Measurements from ENCODE around the gene ALDH1A3. TPM values are rescaled to one million over a fixed set of nuclear protein-coding genes. Genes with fewer than 3 reads are reported as not detected.

Gene ALDH1A3
- total RNA-seq, 1 experiment from 2014 or later = 248 TPM

DNA sequence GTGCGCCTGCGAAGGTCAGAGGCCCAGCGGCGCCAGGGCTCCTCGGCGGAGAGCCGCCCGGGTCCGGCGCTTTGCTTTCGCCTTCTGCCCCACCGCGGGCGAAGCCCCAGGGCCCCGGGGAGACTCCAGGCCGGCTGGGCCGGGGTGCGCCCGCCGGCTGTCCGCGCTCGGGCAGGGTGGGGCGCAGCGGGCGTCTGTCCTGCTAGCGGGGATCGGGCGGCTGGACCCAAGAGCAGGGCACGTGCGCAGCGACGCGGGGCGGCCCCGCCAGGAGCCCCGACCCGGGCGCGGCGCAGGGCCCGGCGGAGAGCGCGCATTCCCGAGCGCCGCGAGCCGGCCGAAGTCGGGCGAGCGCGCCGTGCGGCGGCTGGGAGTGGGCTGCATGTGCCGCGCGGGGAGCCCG lies 569 bp upstream of the ALDH1A3 start:
- Histone ChIP-seq H3K9me3 (ENCODE audit: control insufficient read depth in 1 of 2, insufficient read depth in 1 of 2, low read depth in 1 of 2, low read length in 2 of 2) (no peaks in the 10 kb centered on the region), H3K4me2 (ENCODE audit: low read length) (peak overlapping the region; percentile 89), H4K20me1 (ENCODE audit: insufficient read depth) (peaks cover 22% of the 10 kb centered on the region; the same call in 1 of the 2 replicates), H3K9ac (ENCODE audit: low read length) (peak overlapping the region; percentile 90), H3K27me3 (ENCODE audit: insufficient read depth, low read length) (no peaks in the 10 kb centered on the region), H3K4me1 (ENCODE audit: control insufficient read depth in 1 of 2, insufficient read depth in 2 of 2, low read length in 2 of 2) (peaks cover 28 to 57% of the 10 kb centered on the region in 2 experiments), H3K4me3 (replicated peaks in 1 of 2; ENCODE audit: low read depth in 1 of 2, low read length in 2 of 2) (peak overlapping the region; percentile 38 to 89), H3K9me2 (ENCODE audit: insufficient read depth) (no peaks in the 10 kb centered on the region), H2AFZ (ENCODE audit: low read depth, low read length, poor library complexity, severe bottlenecking) (no peak overlapping the region), H3K79me2 (ENCODE audit: insufficient read depth, low read length) (peaks cover 55% of the 10 kb centered on the region), H3K36me3 (ENCODE audit: control insufficient read depth in 1 of 2, insufficient read depth in 2 of 2, low read length in 2 of 2) (peaks cover 2 to 29% of the 10 kb centered on the region in 2 experiments; a peak in 1 of 4 replicates), H3K27ac (ENCODE audit: low read depth, low read length) (peak overlapping the region; percentile 78)
- CTCF ChIA-PET = interaction anchor here (1.7 kb wide), 1 partner anchor 128 kb away, joined by 5 read pairs; no protein-coding TSS in a partner anchor
- RAD21 ChIA-PET (ENCODE audit: low non-redundant PET in 1 of 2, low total read pairs in 2 of 2, uncharacterized antibody in 2 of 2, unreplicated experiment in 2 of 2) = no interaction called here
- intact Hi-C loops (cut with micrococcal nuclease) = loop anchor here (2.0 kb wide), 1 partner anchor 130 kb away; no protein-coding TSS in a partner anchor
- POLR2A ChIA-PET = interaction anchor here (0.7 to 1.6 kb wide), 3 partner anchors 145 to 277 kb away, joined by 3 to 4 read pairs (median 3); partner anchors contain the start of genes ASB7 and LINS1
- DNase-seq (ENCODE audit: low read depth, low spot score) (no peak), ATAC-seq (peak; percentile 31)
- TF ChIP-seq SIN3A (IDR thresholded peaks at IDR 0.05; ENCODE audit: low read depth) = no peak
- TF ChIP-seq POLR2A (IDR thresholded peaks at IDR 0.05; ENCODE audit: borderline replicate concordance, extremely low read depth, insufficient read depth, insufficient read length) = no peak
- no peak for TF ChIP-seq JUND (IDR thresholded peaks at IDR 0.05)
- TF ChIP-seq CEBPB (IDR thresholded peaks at IDR 0.05; ENCODE audit: low read depth) = no peak
- TF ChIP-seq ZNF274 (IDR thresholded peaks at IDR 0.05; ENCODE audit: low read depth, low read length) = no peak
- TF ChIP-seq FOSL1 (IDR thresholded peaks at IDR 0.05; ENCODE audit: low read depth) = no peak
- TF ChIP-seq ATF3 (IDR thresholded peaks at IDR 0.05) = no peak
- TF ChIP-seq ELF1 (IDR thresholded peaks at IDR 0.05; ENCODE audit: borderline replicate concordance, low read depth) = no peak
- TF ChIP-seq ZFX (IDR thresholded peaks at IDR 0.05) = peak; percentile 22; the same call in 1 of the 2 replicates
- no TSS peak for BruUV-seq (replicated peaks)

DNA sequence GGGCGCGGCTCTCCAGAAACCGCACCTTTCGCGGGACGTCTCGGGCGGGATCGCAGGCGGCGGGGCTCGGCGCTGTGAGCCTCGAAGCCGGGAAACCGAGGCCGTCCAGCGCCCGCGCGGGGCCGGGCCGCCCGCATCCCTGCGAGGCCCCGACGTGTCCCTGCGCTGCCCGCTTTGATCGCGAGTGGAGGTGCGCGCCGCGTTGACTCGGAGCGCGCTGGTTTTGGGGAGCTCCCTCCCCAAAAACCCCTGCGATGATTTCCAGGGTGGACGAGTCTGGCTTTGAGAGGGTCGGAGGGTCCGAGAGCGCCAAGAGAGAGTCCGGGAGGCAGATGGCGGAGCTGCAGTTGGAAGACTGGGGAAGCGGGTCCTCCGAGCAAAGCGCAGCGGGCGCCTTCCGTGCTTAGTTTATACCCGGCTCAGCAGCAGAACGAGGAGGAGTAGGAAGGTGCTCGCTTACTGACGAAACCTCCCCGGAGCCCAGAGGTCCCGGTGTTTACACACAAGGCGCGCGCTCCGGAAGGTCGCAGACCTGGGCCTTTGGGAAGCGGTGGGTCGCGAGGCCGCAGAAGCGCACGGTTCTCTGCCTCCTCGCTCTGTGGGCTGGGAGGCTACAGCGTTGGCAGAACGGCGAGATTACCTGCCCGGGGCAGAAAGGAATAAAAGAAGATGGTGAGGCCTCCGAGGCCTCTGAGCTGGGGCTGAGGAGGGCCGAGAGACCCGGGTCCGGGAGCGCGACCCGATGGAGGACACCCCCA lies 687 bp downstream of the ALDH1A3 start:
- H3K27ac ChIP-seq (ENCODE audit: low read depth, low read length) = peak overlapping the region; percentile 73
- intact Hi-C loops (cut with micrococcal nuclease) = no loop called here
- CTCF ChIA-PET = interaction anchor here (0.8 kb wide), 1 partner anchor 128 kb away, joined by 4 read pairs; no protein-coding TSS in a partner anchor

More for the DNA sequence above, 687 bp downstream of the ALDH1A3 start:
- Histone ChIP-seq H3K4me1 (ENCODE audit: control insufficient read depth in 1 of 2, insufficient read depth in 2 of 2, low read length in 2 of 2) (peaks cover 28 to 57% of the 10 kb centered on the region in 2 experiments), H3K9me2 (ENCODE audit: insufficient read depth) (no peaks in the 10 kb centered on the region), H3K27me3 (ENCODE audit: insufficient read depth, low read length) (no peaks in the 10 kb centered on the region), H2AFZ (ENCODE audit: low read depth, low read length, poor library complexity, severe bottlenecking) (no peak overlapping the region), H3K4me2 (ENCODE audit: low read length) (peak overlapping the region; percentile 89), H3K4me3 (replicated peaks in 1 of 2; ENCODE audit: low read depth in 1 of 2, low read length in 2 of 2) (peak overlapping the region; percentile 77 to 89), H3K9me3 (ENCODE audit: control insufficient read depth in 1 of 2, insufficient read depth in 1 of 2, low read depth in 1 of 2, low read length in 2 of 2) (no peaks in the 10 kb centered on the region), H3K79me2 (ENCODE audit: insufficient read depth, low read length) (peaks cover 68% of the 10 kb centered on the region), H3K36me3 (ENCODE audit: control insufficient read depth in 1 of 2, insufficient read depth in 2 of 2, low read length in 2 of 2) (peaks cover 2 to 36% of the 10 kb centered on the region in 2 experiments; a peak in 1 of 4 replicates), H4K20me1 (ENCODE audit: insufficient read depth) (peaks cover 35% of the 10 kb centered on the region), H3K9ac (ENCODE audit: low read length) (peak overlapping the region; percentile 90)
- DNase-seq (ENCODE audit: low read depth, low spot score) (no peak), ATAC-seq (peak; percentile 13)
- TF ChIP-seq ZNF274 (IDR thresholded peaks at IDR 0.05; ENCODE audit: low read depth, low read length) (no peak), POLR2A (IDR thresholded peaks at IDR 0.05; ENCODE audit: borderline replicate concordance, extremely low read depth, insufficient read depth, insufficient read length) (no peak), EZH2 (IDR thresholded peaks at IDR 0.05) (no peak), TCF7L2 (IDR thresholded peaks at IDR 0.05; ENCODE audit: borderline replicate concordance, extremely low read depth, insufficient read depth, insufficient read length) (peak; percentile 9), POLR2AphosphoS5 (IDR thresholded peaks at IDR 0.05; ENCODE audit: low read depth, low read length) (no peak), ATF3 (IDR thresholded peaks at IDR 0.05) (no peak), CBX3 (IDR thresholded peaks at IDR 0.05; ENCODE audit: low read depth) (no peak), RAD21 (IDR thresholded peaks at IDR 0.05; ENCODE audit: low read depth) (no peak), CTCF (IDR thresholded peaks at IDR 0.05 in 2 of 3, conservative IDR thresholded peaks at IDR 0.05 in 1 of 3; ENCODE audit: borderline replicate concordance in 1 of 3, insufficient read depth in 1 of 3, low read depth in 2 of 3, low read length in 2 of 3) (no peak), SRF (IDR thresholded peaks at IDR 0.05; ENCODE audit: low read depth) (no peak), ZFX (IDR thresholded peaks at IDR 0.05) (peak; percentile 36)
- RAD21 ChIA-PET (ENCODE audit: low non-redundant PET in 1 of 2, low total read pairs in 2 of 2, uncharacterized antibody in 2 of 2, unreplicated experiment in 2 of 2) = no interaction called here
- POLR2A ChIA-PET = interaction anchor here (0.6 to 1.6 kb wide), 2 partner anchors 122 to 278 kb away, joined by 3 read pairs; partner anchors contain the start of genes ASB7 and LINS1
- no TSS peak for BruUV-seq (replicated peaks)

Measured in HCT116 (cell line).